Stimulated activated CD4-positive, alpha-beta T cell treated with anti-CD3 and anti-CD28 coated beads, Interleukin-12 subunit alpha, Interleukin-12 subunit beta, amount 100 ng/mL, for 24 hours (primary cell): ENCODE data around the gene CSPG4.
"Not testable (repeated sequence)": the region's sequence is repeated elsewhere in the genome, so short reads cannot be mapped to it uniquely, and the experiment has no call there.

ENCODE experiments used
- DNase-seq, 2 experiments: peaks; one replicate each; pipeline ENCODE4 v3.0.0-alpha.2; 2020; ENCODE audit warnings: low read depth in 2 of 2

The CSPG4 gene

DNA sequence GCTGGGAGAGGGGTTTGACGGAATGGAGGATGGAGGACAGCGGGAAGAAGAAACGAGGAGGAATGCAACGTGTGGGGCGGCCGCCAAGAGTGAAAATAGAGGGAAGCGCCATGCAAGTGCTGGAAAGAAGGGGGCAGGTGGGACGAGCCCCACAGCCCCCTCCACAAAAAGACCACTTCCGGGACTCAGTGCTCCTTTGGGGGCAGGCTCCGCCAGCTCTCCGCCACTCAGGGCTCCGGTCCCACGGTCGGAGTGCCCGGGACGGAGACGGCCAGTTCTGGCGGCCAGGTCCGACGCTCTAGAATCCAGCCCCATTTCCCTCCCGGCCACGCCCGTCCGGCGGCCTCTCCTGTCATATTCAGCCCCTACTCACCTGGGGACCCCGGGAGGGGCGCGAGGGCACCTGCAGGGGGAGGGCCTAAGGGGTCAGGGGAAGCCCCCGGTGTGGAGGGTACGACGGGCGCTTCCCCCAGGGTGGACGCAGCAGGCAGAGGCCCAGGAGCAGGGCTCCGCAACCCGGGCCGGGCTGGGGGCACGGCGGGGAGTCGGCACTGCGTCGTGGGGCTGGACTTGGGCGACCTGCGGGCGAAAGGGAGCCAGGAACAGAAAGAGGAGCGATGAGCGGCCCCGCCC is 25.5 kb upstream of the CSPG4 start:
- DNase-seq = no peak

DNA sequence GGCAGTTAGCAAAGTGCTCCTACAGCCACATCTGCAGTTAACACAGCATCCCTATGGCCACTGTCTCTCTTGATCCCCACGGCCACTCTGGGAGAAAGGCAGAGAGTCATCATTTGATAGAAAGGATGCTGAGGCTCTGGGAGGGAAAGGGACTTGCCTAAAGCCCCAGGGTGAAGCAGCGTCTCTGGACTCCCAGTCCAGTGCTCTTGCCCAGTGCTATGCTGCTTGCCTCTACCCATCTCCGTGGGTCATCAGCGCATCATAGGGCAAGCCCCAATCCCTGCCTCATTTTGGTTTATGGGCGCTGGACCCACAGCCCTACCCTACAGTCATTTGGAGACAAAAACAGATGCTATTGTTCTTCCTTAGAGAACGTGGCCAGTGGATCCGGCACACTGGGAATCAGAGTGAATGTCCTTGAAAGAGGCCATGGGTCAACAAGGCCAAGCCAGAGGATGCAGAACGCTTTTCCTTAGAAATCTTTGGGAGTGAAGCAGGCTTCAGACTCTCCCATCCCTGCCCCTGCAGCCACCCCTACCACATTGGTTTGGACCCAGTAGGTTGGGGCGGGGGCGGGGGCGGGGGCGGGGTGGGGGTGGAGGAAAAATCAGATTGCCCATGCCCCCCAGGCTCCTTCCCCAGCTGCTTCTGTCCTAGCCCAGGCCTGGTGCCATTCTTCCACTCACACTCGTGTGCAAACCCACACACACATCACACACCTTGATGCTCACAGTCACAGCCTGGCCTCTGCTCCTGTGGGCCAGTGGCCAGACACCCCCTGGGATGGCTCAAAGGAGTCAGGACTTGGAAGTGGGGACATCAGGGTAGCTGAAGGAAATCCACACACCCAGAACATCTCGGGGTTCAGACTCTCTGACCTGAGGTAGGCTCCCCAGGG is 24.7 kb upstream of the CSPG4 start:
- DNase-seq = not testable (repeated sequence)

DNA sequence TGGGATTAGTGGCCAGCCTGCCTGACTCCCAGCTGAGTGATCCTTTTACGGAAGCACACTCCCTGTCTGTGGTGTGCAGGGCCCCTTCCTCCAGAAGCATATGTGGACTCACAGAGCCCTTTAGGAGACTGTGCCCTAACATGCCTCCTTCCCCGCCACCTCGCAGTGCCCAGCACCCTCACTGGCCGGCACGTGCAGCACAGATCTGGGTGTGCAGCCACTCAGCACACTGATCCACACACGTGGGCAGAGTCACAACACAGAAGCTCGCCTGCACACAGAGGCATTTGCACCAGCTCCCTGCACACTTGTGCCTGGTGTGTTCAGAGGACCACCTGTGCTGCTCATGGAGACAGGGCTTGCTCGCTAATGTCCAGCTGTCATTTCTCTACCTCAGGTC is 23.6 kb upstream of the CSPG4 start:
- no peak for DNase-seq

DNA sequence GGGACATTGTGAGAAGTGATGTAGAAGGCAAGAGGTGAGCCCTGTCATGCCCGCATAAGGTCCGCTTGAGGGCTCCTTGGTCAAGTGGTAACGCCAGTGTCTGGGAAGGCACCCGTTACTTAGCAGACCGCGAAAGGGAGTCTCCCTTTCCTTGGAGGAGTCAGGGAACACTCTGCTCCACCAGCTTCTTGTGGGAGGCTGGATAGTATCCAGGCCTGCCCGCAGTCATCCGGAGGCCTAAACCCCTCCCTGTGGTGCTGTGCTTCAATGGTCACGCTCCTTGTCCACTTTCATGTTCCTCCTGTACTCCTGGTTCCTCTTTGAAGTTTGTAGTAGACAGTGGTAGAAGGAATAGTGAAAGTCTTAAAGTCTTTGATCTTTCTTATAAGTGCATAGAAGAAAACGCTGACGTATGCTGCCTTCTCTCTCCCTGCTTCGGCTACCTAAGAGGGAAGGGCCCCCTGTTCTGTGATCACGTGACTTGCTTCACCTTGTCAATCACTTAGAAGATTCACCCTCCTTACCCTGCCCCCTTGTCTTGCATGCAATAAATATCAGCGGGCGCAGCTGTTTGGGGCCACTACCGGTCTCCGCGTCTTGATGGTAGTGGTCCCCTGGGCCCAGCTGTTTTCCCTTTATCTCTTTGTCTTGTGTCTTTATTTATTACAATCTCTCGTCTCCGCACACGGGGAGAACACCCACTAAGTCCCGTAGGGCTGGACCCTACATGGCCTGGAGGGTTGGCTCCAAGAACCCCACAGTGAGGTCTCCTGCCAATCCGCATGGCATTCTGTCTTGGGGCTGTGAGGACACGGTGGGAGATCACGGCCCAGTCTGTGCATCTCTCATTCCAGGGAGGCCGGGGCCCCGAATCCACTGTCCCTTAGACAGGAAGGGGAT is 22.5 kb upstream of the CSPG4 start:
- DNase-seq = not testable (repeated sequence)

DNA sequence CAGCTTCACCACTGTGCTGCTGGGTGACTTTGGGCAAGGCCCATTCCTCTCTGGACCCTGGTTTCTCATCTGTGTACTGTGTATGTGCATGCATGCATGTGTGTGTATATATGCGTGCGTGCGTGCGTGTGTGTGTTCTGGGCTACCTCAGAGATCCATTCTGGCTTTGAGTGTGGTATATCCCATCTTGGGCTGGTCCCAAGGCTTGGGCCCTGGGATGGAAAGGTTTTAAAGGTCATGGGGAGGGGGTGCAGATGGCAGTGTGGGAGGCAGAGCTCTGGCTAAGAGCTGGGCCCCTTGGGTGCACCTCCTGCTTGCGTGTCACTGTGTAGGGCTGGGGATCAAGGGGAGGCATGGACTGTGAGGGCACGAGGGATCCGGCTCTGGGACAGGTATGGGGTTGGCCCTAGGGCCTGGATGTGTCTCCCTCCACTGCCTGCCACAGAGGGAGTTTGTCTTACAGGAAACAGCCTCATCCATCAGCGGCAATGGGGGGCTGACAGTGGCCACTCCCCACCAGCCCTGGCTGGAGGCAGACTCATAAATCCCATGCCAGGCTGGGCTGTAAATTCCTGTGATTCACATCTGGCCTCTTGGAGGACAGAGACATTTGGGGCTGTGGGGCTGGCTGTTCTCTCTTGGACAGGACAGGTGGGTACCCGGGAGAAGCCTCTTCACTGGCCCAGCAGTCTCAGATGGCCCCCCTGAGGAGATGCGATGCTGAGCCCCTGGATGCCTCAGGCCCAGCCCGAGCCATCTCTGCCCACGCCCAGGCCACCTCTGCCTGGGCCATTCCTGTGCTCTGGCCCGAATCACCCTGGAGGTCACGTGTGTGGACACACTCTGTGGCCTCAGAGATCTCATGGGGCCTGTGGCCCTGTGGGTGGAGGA is 21.4 kb upstream of the CSPG4 start:
- no peak for DNase-seq

DNA sequence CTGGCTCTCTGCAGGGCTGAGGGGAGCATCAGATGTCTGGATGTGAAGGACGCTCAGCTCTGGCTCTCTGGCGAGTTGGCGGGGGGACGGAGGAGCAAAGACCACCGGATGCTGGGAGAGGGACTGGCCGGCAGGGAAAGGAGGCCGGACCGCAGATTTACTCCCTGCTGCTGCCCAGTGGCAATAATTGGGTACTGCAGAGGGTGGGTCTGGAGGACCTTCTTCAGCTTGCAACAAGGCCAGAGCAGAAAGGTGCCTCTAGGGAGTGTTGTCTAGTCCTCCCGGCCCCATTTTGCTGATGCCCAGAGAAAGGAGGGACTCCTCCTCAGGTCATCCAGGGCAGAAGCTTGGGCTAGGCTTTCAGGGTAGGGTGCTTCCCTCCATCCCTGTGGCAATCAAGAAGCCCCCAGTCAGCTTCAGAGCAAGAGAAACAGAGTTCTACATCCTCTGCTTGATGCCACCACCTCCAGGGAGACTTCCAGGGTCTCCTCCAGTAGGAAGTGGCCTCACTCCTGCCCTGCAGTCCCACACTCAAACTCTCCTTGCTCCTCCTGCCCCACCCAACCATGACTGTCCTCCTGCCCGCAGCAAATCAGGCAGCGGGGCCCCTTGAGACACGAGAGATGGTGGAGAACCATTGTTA is 20.3 kb upstream of the CSPG4 start:
- DNase-seq = peak in 1 of 2 experiments; percentile 60

DNA sequence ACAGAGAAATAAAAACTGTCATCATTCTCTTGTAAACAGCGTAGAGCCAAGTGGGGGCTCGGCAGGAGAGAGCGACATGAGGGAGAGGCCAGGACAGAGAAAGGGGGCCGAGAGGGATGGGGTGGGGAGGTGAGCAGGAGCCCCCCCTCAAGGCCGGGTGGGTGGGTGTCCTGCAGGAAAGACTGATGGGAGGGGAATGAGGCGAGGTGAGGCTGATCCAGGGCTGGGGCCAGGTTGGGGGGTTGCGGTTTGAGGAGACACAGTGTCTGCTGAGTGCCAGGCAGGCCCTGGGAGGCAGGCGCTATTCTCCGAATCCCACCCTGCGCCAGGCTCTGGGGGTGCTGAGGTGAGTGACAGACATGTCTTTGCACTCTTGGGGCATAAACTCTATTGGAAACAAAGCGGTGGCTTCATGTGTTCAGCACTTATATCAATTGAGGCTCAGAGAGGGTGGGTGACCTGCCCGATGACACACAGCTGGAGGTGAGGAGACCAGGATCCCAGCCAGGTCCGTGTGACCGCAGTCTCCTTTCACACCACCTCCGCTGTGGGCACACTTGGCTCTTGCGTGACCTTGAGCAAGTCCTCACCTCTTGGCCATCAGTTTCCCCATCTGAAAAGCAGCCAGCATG is 19.6 kb upstream of the CSPG4 start:
- no peak for DNase-seq

DNA sequence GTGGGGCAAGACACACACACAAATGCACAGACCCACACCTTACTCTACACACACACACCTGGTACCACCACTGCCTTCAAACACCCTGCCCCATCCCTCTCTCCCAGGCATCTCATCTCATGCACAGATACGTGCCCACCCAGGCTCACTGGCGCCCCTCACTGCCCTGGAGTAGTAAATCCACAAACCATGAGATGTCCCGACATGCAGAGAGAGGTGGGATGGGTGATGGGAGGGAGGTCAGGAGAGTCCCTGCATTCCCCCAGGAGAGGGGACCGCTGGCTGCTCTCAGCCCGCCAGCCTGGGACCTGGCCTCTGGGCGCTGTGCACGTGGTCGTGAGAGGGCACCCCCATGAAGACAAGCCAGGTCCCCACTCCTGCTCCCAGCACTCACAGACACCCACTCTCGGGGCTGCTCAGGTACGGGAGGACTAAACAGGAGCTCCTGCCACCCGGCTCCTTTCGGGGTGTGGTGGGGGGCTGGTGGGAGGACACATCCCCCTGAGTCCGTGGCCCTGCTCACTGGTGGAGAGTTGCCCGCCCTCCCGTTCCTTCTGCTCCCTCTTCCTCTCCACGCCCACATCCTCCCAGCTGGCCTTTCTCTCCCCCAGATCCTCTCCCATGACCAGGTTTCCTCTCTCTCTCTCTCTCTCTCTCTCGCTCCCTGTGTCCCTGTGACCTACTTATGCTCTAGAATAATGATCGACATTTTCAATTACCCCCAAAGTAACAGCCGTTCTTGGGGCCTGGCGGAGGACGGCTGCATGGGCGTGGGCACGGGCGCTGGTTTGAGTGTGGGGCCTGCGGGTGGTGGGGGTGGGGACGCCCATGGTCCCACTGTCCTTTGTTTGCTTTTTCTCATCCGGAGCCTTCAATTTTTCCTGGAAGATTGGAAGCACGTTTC is 18.9 kb upstream of the CSPG4 start:
- no peak for DNase-seq

DNA sequence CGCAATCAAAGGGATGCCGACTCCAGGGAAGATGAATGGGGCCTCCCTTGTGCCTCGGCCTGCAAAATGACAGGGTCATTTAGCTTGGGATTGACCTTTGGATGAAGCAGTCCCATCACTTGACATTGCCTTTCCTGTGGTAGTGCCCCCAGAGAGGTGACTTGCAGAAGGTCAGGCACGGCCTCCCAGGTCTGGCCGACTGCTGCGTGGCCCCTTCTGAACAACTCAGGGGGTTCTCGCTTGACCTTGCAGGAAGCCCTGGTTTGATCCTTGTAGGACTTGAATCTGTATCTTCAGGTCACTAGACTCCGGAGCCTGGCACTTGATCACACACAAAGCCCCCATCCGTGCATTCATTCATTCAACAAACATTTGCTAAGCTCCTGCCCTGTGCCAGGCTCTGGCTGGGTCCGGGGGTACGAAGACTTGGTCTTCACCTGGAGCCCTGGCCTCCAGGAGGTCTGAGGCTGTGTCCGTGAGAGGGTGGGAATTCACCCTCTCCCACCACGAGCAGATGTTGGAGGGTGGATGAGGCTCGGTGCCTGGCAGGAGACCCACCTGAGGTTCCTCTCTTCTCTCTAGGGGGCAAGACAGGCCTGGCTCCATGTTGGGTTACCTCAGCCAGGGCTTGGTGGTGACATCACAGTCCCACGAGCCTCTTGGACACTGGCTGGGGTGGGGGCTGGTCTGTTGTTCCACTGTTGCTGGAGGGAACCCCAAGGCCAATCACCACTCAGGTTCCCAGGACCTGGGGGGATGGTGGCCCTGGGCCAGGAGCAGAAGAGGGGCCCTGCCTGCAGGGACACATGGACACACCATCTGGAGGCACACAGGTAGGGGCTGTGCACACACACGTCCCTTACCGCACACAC is 18.0 kb upstream of the CSPG4 start:
- not testable (repeated sequence) for DNase-seq

DNA sequence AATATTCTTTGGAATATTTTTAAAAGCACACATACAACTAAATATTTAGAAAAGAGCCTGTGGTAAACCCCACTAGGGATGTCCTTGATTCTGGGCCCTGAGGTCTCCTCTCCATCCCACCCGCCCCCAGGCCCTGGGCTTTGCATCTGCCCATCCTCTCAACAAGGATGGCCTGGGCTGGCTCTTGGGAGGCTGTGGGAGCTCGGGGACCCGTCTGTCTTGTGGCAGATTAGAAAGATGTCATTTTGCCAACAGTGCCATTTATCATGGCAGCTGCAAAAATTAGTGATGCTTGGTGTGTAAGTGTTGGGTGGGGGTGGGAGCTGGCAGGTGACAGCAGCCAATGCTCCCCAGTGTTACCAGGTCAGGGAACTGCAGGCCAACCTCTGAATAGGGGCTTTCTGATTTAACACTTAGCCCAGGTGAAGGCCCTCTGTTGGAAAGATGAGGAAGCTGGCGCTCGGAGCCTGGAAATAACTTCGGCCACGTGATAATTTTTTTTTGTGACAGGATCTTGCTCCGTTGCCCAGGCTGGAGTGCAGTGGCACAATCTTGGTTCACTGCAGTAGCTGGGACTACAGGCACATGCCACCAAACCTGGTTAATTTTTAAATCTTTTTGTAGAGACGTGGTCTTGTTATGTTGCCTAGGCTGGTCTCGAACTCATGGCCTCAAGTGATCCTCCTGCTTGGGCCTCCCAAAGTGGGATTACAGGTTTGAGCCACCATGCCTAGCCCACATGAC is 16.9 kb upstream of the CSPG4 start:
- DNase-seq = no peak

DNA sequence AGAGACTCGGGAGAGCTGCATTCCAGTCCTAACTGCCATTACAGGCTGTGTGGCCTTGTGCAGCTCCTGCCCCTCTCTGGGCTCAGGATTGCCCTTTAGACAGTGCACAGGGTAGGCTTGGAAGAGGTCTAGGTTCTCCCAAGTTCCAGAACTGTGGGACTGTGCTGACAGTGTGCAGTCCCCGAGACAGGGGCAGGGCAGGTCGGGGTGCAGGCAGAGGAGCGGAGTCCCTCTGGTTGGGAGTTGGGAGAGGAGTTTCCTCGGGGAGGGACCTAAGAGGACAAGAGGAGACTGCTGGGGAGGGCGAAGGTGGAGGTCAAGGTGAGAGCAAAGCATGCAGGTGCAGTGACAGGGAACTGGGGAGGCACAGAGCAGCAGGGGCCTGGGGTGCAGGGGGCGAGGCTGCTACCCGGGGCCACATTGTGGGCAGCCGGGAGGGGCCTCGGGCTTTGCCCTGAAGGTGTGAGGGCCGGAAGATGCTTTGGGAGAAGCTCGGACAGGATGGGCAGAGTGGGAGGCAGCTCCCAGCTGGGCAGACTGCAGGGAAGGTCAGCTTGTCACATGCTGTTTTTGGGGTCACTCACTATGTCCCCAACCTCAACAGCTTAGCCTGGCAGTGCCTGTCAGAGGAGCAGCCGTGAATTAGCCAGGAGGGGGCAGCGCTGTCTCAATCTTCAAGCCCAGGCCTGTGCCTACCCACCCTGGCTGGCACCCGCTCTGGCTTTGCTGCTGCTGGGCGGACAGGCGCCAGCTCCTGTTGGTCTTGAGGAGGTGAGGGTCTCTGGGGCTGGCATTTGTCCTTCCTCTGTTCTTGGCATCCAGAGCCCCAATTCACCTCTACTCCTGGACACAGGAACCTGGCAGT is 15.4 kb upstream of the CSPG4 start:
- DNase-seq = peak; percentile 35 to 66

DNA sequence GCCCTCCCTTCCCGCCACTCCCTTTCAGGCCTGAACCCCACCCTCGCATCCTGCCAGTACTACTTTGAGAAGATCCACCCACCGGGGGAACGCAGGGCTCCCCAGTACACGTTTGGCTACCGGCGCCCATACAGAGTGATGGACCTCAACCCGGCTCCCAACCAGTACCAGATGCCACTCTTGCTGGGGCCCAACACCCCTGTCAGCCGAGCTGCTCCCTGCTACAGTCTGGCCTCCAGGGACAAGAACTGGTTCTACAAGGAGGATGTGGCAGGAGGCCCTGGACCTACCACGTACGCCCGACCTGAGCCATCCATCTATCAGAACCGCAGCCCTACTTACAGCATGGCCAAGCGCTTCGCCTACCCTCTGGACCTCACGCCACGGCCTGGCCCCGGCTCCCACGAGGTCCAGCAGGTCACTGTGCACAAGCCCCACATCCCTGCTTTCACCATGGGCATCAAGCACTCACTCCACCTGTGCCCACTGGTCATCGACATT is 14.4 kb upstream of the CSPG4 start:
- no peak for DNase-seq

DNA sequence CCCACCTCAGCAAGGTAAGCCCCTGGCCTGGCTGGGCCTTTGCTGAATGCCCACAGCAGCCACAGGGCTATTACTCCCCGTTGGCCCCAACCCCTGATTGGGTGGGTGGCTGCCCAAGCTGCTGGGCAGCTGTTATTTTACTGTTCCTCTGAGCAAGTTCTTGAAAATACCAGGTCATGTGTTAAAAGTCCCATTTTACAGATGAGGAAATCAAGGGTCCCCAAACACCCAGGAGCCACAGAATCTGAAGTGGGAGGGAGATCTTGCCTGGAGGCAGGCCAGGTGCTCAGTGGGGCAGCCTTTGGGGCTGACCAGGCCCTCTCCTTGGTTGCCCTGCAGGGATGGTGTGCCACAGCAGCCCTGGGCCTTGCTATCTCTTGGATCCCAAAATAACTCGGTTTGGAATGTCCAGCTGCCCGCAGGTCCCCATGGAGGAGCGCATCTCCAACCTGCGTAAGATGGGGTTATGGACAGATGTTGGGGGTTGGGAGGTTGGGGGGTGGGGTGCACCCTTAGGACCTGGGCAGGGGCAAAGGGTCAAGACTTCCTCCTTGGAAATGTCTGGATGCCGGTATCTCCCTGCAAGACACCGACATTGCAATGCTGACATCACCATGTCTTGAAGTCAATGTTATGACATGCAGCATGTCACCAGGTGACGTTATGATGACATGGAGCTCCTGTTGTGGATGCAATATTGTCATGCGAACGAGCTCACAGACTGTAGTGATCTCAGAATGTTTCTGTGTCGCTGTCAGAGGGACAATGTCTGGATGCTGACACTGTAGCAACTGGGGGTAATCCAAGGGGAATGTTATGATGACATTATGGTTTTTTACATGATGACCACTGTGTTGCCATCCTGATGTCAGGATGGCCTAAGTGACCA is 13.3 kb upstream of the CSPG4 start:
- DNase-seq = no peak

DNA sequence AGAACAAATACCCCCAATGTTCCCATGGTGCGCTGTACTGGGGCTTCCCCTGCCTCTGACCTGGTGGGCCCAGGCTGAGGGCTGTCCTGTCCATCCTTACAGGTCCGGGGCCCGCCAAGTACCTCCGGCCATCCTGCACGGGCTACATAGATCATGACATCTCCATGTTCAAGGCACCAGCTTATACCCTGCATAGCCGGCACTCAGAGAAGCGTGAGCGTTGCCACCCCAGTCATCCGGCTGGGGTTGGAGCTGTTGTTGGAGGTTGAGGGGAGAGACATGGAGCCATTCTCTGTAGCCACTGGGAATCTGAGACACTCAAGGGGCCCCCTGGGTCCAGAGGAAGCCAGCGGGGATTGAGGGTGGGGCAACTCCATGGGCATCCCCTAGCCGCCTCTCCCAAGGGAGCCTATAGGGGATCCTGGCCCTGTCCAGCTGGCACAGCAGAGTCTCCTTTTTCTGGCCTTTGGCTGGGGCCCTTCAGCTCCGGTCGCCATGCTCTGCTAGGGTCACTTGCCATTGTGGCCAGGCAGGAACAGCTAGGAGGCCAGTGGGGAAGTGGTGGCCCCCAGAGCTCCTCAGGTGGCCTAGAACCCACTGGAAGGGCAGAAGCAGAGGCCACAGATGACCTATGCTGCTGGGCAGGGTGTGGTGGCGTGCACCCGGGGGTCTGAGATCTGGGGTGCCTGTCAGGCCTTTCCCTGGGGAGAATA is 12.5 kb upstream of the CSPG4 start:
- DNase-seq = no peak
